ENCODE measurements around the gene CAPS2.

The CAPS2 gene

GRCh38 chr12:75308279-75308678 is 21.8 kb downstream of the CAPS2 start:
- TF ChIP-seq, protein P1, sequence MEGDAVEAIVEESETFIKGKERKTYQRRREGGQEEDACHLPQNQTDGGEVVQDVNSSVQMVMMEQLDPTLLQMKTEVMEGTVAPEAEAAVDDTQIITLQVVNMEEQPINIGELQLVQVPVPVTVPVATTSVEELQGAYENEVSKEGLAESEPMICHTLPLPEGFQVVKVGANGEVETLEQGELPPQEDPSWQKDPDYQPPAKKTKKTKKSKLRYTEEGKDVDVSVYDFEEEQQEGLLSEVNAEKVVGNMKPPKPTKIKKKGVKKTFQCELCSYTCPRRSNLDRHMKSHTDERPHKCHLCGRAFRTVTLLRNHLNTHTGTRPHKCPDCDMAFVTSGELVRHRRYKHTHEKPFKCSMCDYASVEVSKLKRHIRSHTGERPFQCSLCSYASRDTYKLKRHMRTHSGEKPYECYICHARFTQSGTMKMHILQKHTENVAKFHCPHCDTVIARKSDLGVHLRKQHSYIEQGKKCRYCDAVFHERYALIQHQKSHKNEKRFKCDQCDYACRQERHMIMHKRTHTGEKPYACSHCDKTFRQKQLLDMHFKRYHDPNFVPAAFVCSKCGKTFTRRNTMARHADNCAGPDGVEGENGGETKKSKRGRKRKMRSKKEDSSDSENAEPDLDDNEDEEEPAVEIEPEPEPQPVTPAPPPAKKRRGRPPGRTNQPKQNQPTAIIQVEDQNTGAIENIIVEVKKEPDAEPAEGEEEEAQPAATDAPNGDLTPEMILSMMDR (conservative IDR thresholded peaks at IDR 0.05; ENCODE audit: low read depth, low read length) = no peak
- no peak for DNase-seq (ENCODE audit: low read depth)
- no peak overlapping the region for H3K4me3 ChIP-seq (ENCODE audit: low read length)

- TF ChIP-seq, protein P1 (conservative IDR thresholded peaks at IDR 0.05; ENCODE audit: low read depth, low read length) = no peak
- no peak for DNase-seq (ENCODE audit: low read depth)
- no peak overlapping the region for H3K4me3 ChIP-seq (ENCODE audit: low read length)
Observed at GRCh38 chr12:75305412-75306332, 24.5 kb downstream of the CAPS2 start.

DNA sequence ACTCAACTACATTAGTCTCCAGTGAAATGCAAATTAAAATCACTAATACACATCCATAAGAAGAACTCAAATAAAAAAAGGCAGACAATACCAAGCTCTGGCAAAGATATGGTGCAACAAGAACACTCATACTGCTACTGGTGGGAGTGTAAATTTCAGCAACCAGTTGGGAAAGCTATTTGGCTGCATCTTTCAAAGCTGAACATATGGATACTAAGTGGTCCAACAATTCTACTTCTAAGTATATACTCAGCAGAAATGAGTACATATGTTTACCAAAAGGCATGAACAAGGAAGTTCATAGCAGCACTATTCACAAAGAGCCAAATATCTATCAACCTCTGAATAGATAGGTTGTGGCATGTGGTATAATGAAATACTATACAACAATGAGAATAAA is 27.3 kb downstream of the CAPS2 start:
- no peak for DNase-seq (ENCODE audit: low read depth)
- no peak overlapping the region for H3K4me3 ChIP-seq (ENCODE audit: low read length)
- TF ChIP-seq, protein P1 (conservative IDR thresholded peaks at IDR 0.05; ENCODE audit: low read depth, low read length) = no peak

DNA sequence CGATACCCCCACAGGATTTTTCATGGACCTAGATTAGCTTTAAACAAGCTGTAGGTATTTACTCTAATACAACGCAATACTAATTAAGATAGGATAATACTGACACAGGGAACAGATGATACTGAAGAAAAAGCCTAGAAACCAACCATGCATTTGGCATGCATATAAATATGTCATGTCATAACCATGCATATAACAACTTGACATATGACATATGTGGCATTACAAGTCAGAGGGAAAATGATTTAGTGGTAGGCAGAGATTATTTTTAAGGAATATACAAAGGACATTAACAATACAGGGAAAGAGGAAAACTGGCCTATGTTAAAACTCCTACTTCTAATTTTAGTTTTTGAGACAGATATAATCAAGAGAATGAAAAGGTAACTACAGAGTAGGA is 27.9 kb downstream of the CAPS2 start:
- TF ChIP-seq, protein P1 (conservative IDR thresholded peaks at IDR 0.05; ENCODE audit: low read depth, low read length) = no peak
- H3K4me3 ChIP-seq (ENCODE audit: low read length) = no peak overlapping the region
- no peak for DNase-seq (ENCODE audit: low read depth)

GRCh38 chr12:75294797-75295196 is 35.3 kb downstream of the CAPS2 start:
- H3K4me3 ChIP-seq (ENCODE audit: low read length) = no peak overlapping the region
- TF ChIP-seq, protein P1 (conservative IDR thresholded peaks at IDR 0.05; ENCODE audit: low read depth, low read length) = no peak
- no peak for DNase-seq (ENCODE audit: low read depth)

- no peak overlapping the region for H3K4me3 ChIP-seq (ENCODE audit: low read length)
- no peak for DNase-seq (ENCODE audit: low read depth)
- TF ChIP-seq, protein P1 (conservative IDR thresholded peaks at IDR 0.05; ENCODE audit: low read depth, low read length) = no peak
Observed at GRCh38 chr12:75294336-75294735, 35.8 kb downstream of the CAPS2 start.

- TF ChIP-seq, protein P1 (conservative IDR thresholded peaks at IDR 0.05; ENCODE audit: low read depth, low read length) = no peak
- no peak overlapping the region for H3K4me3 ChIP-seq (ENCODE audit: low read length)
- no peak for DNase-seq (ENCODE audit: low read depth)
Observed at GRCh38 chr12:75291014-75291413, 39.1 kb downstream of the CAPS2 start.
